Fibroblast of the conjunctiva (primary cell): Measurements from ENCODE around the gene COL20A1.

Source experiments
- DNase-seq: peaks from one replicate; pipeline ENCODE4 v3.0.0-alpha.2; 2010; ENCODE audit warnings: low read depth

The COL20A1 gene

GRCh38 chr20:63320041-63320511 lies 27.1 kb downstream of the COL20A1 start:
- no peak for DNase-seq

DNA sequence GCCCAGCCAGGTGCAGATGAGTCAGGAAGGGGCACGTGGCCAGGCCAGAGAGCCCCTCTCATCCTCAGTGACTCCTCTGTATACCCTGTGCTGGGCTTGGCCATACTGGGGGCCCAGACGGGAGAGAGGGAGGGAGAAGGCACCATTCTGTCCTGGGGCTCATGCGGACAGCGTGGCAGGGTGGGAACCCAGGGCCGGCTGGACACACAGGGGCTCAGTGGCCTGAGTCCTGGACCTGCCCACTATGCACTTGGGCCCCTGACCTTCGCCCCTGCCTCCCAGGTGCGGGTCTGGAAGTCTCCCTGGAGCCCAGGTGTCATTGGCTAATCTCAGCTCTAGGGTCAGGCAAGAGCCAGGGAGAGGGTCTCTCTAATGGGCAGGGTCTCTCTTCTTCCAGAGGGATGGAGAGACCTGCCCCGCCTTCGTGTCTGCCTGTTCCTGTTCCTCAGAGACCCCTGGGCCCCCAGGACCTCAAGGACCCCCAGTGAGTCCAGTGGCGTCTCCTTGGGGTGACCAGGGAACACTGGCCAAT lies 27.7 kb downstream of the COL20A1 start:
- no peak for DNase-seq

DNA sequence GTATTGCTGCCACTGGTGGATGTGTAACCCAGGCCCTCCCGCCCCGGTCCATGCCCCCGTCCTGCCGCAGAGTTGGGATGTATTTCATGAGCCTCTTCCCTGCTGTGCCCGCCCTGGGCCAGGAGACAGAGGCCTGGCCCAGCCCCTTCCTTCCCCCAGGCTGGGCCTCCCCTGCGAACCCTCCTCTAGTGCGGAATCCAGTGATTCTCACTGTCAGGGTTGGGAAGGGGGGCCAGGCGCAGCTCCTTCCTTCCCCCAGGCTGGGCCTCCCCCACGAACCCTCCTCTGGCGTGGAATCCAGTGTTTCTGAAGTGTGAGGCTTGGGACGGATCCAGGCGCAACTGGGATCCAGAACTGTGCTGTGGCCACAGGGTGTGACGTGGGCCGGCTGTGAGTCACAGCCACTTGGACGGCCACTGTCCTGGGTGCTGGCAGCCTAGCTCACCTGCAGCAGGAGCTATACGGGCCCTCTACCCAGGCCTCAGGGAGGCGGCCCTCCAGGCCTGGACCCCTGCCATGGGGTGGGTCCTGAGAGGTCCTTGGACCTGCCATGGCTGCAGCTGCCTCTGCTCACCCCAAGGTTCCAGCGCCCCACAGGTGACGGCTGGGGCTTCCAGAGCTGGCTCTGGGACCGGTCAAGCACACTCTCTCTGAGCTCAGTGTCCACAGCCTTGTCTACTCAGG lies 28.3 kb downstream of the COL20A1 start:
- no peak for DNase-seq

GRCh38 chr20:63322146-63322932 lies 29.4 kb downstream of the COL20A1 start:
- no peak for DNase-seq

- DNase-seq = no peak
Observed at GRCh38 chr20:63322933-63323273, 29.9 kb downstream of the COL20A1 start.

- DNase-seq = no peak
Observed at GRCh38 chr20:63323357-63323981, 30.5 kb downstream of the COL20A1 start.

DNA sequence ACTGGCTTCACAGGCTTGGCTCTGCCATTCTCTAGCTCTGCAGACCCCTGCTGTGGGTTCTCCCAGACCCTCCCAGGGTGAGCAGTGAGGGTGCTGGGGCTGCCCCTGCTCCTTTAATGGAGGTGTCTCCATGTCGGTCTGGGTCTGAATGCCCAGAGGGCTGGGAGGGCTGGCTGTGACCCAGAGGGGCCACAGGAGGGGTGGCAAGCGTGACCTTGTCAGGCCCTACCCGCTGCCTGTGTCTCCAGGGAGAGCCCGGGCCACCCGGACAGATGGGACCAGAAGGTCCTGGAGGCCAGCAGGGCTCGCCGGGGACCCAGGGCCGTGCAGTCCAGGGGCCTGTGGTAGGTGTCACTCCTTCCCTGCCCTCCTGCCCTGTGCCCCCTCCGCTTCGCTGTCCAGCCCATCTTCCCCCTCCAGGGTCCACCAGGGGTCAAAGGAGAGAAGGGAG lies 32.1 kb downstream of the COL20A1 start:
- no peak for DNase-seq

DNA sequence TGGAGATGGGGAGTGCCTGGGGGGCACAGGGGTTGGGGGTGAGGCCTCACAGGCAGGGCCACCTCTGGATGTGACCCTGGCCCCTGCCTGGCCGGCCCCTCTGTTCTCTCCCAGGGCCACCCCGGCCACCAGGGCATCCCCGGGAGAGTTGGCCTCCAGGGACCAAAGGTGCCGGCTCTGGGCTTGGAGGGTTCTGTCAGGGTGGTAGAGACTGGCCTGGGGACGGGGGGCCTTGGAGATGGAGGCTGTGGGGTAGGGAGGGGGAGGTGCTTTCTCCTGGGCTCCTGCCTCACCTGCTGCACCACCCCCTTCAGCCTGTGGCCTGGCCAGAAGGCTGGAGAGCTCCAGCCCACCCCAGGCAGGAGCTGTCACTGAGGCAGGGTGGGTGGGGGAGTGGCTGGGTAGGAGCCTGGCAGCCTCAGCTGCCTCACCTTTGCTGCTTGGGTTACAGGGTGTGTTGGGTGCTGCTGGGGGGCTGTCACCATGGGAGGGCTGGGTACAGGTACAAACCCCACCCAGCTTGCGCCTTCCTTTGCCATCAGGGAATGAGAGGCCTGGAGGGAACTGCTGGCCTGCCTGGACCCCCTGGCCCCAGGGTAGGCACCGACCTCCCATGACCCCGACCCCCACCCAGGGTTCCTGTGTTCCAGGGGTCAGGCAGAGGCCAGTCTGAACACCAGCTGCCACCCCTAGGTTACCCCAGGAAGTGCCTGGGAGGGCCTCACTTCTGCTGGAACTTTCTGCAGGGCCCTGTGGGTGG lies 32.7 kb downstream of the COL20A1 start:
- DNase-seq = no peak

DNA sequence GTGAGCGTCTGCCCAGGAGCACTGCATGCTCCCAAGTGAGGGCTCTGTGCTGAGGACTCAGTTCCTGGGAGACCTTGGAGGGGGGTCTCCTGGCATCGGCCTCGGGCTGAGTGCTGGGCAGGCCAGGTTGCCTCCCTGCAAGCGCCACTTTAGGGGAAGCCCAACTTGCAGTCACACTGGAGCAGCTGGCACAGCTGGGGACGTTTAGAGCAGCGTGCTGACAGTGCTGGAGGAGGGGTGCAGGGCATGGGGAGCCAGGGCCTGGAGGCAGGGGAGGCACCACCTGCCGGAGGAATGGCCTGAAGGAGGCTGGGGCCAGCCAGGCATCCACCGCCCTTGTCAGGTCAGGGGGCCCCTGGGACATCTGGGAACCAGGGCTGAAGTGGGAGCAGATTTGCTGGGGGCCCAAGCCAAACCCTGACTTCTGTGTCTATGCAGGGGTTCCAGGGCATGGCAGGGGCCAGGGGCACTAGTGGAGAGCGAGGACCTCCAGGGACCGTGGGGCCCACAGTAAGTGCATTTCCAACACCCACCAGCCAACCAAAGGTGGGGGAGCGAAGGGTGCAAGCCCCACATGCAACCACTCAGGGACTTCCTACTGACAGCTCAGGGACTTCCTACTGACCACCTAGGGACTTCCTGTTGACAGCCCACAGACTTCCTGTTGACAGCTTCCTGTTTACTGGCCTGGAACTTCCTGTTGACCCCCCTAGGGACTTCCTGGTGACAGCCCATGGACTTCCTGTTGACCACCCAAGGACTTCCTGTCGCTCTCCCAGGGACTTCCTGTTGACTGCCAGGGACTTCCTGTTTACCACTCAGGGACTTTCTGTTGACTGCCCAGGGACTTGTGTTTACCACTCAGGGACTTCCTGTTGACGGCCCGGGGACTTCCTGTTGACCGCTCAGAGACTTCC lies 33.6 kb downstream of the COL20A1 start:
- DNase-seq = no peak

GRCh38 chr20:63327231-63327745 lies 34.3 kb downstream of the COL20A1 start:
- DNase-seq = no peak

GRCh38 chr20:63328026-63328700 lies 35.2 kb downstream of the COL20A1 start:
- DNase-seq = no peak

- no peak for DNase-seq
Observed at GRCh38 chr20:63328718-63329275, 35.8 kb downstream of the COL20A1 start.

GRCh38 chr20:63329331-63330083 lies 36.5 kb downstream of the COL20A1 start:
- DNase-seq = no peak

DNA sequence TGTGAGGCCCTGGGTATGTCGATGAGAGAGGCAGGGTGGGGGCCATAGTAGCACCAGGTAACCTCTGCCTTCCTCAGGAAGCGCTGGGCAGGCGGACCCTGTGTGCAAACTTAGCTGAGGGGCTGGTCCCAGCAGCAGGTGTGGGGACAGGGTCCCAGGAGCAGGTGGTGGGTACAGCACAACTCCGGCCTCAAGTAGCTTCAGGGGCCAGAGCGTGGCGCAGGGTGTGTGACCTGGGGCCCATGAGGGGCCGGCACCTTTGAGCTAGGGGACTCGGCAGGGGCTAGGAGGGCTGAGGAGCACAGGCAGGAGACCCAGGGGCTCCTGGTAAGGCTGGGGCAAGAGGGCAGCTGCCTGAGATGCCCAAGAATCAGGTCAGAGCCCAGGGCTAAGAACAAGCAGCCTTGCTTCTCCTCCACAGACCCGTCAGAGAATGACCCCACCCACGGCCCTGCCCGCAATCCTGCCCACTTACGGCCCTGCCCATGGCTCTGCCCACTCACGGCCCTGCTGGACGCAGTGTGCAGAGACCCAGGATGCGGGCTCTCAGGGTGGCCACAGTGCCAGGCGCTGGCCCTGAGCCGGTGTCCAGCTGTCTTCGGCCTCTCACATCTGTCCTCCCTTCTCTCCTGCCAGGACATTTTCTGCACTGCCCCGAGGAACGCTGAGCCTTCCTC lies 37.2 kb downstream of the COL20A1 start:
- no peak for DNase-seq

DNA sequence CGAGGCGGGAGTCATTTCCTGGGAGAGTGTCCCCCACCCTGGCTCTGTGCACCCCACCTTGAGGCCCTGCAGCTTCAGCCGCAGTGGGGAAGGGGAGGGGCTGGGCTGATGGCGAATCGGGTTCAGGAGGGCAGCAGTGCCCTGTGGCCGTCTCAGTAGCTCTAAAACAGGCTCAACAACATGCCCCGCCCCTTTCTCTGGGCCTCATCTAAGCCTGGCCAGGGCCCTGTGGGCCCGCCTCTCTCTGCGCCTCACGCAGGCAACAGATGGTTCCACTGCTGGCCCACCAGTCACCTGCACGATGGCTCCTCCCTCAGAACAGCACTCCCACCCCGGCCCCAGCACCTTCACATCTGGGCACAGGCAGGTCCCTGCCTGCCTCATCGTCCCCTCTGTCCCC lies 38.0 kb downstream of the COL20A1 start:
- DNase-seq = no peak

DNA sequence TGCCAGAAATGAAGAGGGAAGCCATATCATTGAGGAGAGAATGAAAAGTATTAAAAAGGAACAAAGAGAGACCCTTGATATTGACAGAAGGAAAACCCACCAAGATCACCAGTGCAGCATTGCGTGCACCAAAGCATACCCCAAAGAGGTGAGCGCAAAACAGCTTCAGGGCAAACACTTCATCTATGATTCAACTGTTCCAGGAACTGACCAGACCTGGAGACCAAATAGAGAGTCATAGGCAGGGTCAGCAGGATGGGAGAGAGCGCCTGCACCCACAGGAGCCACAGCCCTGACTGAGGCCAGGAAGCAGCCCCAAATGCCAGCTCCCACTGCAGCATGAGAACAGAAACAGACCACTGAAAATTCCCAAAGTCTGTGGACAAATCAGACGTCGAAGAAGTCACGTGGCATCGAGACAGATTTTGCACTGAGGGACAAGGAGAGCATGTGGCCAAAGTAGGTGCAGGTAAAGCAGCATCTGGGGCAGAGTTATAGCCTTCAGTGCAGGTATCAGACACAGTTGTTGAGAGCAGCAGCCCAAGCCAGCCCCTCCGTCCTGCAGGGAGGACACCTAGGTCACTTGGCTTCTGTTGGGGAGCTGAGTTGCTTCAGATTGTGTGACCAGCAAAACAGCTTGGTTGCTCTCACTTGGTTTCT lies 38.9 kb downstream of the COL20A1 start:
- DNase-seq = no peak

- DNase-seq = no peak
Observed at GRCh38 chr20:63332488-63333240, 39.7 kb downstream of the COL20A1 start.
